GM21717 (cell line): ENCODE results near the gene PSAP.

Experiments
- ATAC-seq: cut with Tn5 transposase; IDR thresholded peaks from one replicate; pipeline ENCODE4 v1.9.1; 2021; ENCODE audit warnings: mild to moderate bottlenecking, moderate library complexity; ENCODE audit not compliant: unreplicated experiment

Gene PSAP

DNA sequence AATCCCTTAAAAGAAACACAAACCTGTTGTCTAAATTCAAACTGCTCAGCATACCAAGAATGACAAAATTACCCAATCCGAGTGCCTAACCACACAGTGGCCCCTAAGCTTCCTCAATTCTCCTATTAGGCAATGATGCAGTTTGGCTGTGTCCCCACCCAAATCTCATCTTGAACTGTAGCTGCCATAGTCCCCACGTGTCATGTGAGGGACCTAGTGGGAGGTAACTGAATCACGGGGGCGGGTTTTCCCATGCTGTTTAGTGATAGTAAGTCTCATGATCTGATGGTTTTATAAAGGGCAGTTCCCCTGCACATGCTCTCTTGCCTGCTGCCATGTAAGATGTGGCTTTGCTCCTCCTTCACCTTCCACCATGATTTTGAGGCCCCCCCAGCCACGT lies 21.9 kb downstream of the PSAP start:
- no peak for ATAC-seq

DNA sequence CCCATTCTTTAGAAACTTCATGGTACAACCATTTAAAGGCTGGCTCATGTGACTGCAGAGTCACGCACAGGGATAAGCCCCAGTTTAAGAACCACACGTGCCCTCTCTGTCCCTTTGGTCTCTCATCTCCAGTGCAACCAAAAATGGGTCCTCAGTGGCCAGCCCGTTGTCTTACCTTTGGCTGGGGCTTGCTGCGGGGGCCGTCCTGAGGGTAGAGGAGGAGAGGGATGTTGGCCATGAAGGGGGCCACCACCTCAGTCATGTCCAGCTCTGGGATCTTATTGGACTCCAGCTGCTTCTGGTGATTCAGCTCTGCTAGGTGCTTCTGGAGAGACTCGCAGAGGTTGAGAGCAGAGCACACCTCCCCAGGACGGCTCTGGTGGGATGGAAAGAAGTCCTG lies 22.3 kb downstream of the PSAP start:
- ATAC-seq = no peak

DNA sequence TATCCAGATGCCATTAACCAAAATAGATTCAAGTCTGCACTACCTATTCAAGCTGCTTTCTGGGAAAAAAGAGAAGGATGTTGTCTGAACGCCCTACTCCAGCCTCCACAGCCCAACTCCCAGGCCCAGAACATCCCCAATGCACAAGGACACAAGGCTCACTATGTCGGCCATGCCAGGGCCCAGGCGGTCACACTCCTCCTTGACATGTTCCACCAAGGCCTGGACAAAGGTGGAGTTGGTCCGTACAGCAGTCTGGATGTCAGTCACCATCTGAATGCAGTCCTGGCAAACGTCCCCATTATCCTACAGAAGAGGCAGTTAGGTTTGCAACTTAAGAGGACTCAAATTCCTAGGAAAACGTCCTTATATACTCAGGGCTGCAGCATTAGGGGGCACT lies 23.2 kb downstream of the PSAP start:
- no peak for ATAC-seq

DNA sequence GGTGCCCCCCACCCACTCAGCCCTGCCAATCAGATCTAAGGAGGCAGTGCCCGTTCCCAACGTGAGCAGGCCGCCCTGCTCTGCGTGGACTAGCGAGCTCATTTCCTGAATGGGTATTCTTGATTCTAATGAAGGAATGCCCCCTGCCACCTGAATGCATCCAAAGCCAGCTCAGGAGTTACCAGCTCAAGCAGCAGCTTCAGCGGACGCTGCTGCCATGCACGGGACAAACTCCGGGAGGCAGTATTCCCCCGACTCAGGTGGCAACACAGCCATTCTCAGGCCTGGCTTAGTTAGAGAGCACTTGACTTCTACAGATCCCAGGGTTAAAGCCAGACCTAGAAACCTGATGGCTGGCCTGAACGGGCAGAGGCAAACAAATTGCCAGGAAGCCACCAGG lies 25.8 kb downstream of the PSAP start:
- ATAC-seq = no peak

DNA sequence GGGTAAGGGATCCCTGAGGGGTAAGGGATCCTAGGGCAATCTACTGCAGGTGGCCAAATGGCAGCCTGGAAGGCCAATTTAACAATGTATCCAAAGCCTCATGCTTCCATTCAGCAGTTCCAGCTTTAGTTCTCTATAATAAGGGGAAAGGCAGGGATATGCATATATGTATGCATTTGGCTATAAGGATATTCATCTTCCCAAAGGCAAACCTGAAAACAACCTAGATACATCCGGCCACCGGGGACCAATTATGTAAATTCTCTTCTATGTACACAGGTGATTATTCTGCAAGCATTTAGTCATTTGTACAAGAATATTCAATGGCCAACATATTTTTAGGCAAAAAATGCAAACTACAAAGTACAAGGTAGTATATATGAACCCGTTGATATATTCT lies 26.7 kb downstream of the PSAP start:
- ATAC-seq = no peak

DNA sequence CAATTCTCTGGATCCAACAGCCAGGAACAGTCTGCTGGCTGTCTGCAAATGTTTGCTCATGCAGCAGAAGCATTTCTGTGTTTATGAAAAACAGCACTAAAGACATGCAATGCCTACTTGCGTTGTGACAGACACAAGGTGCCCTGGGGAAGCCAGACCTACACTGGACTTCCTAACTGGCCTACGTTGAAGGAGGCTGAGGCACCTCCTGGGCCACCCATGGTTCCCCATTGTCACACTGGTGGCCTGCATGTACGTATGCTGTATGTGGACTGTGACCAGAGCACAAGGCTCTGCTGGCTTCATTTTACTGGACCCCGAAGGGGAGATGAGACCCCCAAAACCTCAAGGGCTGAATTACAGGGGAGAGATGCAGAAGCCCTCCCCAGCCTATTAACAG lies 27.7 kb downstream of the PSAP start:
- no peak for ATAC-seq

DNA sequence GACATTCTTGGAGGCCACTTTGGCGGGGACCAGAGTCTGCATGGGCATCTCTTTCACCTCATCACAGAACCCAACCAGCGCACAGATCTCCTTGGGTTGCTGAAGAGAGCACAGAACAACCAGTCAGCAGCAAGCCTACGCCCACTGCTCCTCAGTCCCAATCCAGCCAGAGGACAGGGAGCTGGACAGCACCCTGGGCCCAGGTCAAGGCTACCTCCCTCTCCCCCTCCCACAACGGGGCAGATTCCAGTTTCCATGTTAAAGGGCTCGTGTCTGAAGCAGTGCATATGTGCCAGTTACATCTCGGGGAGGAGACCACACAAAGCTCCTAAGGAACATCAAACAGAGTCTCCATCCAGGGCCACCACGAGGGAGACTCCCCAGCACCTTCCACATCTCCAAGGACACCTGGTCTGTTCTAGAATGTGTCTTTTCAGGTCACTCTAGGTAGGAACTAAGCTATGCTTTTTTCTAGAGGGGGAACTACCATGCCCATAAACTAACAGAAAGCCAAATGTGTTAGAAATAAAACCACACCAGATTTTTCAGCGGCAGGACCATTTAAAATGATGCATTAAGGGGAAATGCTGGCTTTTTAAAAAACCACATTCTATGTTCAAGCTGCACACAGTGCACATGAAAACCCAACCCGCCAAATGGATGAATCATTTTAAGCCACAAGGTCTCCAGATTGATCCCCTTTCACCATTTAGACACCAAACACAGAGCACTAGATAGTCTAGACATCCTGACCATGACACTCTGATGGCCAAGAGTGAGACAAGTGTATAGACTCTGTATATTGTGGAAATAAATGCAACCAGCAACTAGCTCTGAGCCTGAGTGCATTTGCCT lies 28.9 kb downstream of the PSAP start:
- no peak for ATAC-seq

DNA sequence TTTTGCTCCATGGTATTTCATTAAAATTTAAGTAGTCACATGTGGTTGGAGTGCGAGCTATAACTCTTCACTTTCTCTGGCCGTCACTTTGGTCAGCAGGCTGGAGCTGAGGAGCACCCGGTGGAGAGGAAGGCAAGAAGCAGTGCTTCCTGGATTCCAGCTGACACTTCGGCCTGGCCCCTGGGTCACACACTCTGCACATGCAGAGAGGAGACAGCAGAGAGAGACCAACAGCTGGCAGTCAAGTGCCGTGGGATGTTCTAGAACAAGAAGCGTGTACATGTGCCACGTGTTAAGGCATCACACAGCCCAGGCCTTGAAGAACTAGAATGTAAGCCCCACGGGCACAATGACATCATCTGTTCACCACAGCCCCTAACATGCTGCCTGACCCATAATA lies 30.1 kb downstream of the PSAP start:
- no peak for ATAC-seq

DNA sequence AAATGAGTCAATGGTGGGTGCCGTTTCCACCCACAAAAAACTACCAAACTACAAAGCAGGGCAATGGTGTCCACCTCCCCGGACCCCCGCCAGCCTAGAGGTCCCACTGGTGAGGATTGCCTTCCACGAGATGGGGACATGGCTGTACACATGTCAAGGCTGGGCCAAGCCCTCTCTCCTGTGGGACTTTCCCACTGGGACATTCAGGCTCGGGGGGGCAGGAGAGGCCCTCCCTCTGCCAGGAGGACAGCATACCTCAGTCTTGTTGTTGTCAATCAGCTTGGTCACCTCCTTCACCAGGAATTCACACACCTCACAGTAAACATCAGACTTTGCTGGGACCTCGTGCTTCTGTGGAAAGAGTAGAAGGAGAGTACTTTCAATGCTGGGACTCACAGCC lies 31.1 kb downstream of the PSAP start:
- no peak for ATAC-seq

DNA sequence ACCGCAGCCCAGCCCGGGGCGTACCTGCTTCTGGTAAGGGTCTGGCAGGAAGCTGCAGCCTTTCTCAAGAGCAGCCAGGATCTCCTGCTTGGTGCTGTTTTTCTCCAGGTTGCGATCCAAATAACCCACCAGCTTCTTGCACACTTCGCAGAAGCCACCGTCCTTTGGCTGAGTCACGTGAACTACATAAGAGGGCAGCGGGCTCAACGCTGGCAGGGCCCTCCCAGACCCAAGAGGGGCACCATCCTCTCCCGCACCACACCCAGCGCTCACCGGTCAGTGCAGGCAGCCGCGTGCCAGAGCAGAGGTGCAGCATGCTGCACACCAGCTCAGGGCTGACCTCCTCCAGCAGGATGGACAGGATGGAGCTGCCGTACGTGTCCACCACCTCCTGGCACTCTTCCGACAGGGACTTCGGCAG lies 31.6 kb downstream of the PSAP start:
- ATAC-seq = no peak

DNA sequence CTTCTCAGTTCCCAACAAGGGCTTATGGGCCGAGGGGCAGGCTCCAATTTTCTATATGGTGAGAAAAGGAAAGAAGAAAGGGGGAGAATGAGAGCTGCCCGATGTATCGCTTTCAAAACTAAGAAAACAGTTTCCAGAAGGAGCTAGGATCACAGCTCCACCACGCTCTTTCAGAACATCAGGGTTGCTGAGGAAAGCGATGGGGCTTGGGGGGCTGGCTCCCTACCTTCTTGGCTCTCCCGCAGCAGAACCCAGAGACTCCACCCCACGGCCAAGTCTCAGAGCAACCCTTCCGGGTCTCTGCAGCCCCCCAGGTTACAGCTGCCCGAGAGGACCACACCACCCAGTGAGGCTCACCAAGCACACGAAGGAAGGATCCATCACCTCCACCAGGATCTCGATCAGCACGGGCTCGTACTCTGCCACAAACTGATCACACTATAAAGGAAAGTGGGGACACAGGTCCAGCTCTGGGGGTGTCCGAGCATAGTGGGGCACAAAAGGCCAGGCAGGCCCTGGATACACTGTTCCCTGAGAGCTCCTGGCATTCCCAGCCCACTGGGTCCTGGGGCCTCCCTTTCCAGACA lies 32.3 kb downstream of the PSAP start:
- ATAC-seq = no peak

DNA sequence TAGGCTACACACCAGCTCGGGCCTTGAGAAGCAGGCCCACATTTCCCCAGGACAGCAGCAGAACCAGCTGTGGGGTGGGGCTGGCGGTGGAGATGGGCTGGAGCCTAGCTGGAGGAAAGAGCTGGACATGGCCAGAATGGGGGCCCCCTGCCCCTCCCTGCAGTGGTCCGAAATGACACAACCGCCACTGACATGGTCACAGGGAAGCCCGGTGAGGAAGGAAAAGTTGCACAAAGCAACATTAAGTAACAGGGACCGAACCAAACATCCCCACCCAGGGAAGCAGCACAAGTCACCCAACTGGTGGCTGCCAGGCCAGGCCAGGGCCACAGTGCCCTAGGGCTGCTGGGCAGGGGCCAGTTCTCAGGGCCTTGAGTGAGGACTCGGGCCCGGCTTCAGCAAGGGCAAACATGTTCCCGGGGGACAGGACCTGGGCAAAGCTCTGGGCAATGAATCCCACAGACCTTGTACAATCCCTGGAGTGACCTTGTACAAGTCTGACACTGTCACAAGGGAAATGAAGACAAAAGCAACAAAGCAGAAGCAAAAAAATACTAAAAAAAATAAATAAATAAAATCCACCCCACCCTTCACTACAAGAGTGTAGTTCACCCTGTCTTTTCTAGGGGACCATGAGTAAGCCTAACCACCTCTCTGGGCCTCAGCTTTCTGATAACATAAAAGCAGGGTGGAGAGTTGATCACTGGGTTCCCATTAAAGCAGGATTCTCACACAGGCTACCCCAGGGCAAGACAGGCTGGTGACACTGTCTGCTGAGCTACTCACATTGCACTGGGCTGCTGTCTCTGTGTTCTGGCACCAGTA lies 33.0 kb downstream of the PSAP start:
- ATAC-seq = no peak

DNA sequence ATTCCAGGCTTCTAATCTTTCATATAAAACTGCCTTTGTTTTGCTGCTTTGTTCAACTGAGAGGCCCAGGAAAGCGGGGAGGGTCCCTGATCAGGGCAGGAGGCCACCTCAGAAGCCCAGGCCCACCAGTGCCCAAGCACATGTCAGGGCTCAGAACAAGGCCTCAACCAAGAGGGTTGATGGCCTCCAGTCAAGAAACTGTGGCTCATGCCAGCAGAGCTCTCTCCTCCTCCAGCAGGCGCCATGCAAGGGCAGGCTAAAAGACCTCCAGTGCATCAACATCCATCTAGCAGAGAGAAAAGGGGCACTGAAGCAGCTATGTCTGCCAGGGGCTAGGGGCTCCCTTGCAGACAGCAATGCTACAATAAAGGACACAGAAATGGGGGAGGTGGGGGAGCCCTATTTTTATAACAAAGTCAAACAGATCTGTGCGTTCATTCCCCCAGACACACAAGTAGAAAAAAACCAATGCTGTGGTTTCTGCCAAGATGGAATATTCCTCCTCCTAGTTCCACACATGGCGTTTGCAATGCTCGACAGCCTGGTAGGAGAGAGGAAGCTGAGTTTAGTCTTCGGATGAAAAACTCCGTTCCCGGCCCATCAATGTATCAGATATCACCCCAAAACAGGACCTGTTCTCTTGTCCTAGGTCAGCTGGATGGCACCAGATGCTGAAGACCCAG lies 34.0 kb downstream of the PSAP start:
- no peak for ATAC-seq

DNA sequence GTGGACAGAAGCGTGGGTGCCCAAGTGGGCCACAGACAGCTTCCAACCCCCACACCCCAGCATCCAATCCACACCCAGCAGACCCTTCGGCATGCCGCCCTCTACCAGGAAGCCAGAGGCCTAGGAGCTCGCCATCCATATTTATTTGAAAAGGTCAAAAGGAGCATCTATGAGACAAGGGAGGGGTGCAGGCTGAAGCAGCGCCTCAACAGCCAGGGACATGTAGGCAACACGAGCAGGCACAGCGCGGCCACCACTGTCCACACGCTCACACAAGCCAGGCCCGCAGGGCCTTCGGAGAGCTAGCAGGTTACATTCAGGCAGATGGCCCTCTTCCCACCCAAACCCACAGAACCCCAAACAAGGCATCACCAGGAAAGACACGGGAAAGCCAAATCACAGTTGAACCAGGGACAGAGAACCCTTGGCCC lies 34.6 kb downstream of the PSAP start:
- ATAC-seq = no peak

DNA sequence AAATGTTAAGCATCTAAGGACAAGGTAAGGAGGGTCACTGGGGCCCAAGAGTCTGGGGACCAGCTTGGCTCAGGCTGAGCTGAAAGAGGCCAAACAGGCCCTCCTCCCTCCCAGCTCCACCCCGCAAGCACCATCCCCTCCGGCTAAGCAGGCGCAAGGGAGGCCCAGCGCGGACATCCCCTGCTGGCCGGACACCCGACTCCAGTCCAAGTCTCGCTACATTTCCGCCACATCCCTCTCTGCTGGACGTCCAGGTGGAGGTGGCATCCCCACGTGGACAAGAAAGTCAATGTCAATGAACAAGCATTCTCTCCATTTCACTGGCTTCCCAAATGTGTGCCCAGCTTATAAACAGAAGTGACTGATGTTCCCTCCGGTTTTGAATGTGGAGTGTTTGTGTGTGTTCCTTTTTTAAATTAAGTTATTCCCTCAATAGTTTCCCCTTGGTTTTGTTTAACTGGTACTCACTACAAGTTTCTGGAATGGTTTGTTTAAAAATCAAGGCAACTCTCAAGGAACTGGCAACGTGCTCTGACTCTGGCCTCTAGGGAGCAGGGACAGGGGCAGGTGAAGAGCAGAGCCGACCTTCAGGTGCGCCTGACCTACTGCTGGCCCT lies 35.4 kb downstream of the PSAP start:
- no peak for ATAC-seq

DNA sequence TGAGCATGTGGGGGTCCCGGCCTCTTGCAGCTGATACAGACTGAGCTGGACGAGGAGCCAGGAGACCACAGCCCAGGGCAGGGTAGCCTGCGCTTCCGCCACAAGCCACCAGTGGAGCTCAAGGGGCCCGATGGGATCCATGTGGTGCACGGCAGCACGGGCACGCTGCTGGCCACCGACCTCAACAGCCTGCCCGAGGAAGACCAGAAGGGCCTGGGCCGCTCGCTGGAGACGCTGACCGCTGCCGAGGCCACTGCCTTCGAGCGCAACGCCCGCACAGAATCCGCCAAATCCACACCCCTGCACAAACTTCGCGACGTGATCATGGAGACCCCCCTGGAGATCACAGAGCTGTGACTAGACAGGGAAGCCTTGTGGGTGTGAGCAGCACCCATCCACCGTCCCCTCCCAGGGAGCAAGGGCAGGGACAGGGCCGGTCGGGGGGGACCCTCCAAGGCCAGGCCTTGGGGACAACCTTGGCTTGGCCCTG lies 36.1 kb downstream of the PSAP start:
- no peak for ATAC-seq

DNA sequence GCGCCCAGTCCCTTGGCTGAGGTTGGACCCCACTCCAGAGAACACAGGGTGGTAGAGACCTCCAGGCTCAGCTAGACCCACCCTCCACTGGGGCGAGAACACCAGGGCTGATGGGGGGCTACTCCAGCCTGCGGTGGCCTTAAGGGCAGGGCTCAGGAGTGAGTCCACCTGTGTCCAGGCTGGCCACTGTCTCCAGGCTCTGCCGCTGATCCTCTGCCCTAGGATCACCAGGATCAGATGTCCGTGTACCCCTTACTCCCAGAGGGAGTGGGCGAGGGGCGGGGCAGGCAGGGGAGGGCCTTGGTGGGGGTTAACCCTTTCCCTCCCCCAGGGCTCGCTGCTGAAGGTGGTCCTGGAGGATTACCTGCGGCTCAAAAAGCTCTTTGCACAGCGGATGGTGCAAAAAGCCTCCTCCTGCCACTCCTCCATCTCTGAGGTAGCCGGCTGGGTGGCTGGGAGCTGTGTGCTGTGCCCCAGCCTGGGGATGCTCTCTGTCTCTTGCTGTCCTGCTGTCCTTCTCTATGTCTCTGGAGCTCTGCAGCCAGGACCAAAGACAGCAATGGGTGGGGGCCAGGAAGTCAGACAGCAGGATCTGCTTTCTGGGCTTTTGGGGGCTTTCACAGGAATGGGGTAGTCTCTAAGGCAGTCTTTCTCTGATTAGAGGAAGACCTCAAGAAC lies 38.0 kb downstream of the PSAP start:
- no peak for ATAC-seq

DNA sequence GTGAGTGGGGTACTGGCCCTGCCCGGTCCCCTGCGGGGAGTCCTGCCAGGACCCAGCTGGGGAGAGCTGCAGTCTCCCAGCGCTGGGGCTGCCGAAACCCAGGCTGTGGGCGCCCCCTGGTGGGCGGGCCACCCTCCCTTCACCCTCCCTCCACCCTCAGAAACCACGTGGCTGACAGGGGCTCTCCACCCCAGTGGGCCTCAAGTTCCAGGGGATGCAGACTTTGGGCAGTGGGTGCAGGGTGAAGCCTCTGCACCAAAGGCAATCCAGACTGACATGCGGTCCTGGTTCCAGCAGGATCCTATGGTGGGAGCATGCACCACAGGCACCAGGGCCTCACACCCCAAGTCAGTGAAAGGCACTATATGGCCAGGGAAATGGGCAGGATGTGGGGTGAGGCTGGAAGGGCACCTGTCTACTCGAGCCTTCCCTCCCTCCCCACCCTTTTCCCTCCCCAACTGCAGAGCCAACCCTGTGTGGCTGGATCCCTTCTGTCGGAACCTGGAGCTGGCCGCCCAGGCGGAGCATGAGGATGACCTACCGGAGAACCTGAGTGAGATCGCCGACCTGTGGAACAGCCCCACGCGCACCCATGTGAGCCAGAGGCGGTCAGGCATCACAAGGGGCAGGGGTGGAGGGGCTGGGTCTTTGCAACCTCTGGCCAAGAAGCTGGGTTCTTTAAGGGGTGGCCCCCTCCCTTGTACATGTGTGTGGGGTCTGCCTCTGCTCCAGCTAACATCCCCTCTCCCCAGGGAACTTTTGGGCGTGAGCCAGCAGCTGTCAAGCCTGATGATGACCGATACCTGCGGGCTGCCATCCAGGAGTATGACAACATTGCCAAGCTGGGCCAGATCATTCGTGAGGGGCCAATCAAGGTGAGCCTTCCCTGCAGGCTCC lies 38.8 kb downstream of the PSAP start:
- ATAC-seq = no peak

DNA sequence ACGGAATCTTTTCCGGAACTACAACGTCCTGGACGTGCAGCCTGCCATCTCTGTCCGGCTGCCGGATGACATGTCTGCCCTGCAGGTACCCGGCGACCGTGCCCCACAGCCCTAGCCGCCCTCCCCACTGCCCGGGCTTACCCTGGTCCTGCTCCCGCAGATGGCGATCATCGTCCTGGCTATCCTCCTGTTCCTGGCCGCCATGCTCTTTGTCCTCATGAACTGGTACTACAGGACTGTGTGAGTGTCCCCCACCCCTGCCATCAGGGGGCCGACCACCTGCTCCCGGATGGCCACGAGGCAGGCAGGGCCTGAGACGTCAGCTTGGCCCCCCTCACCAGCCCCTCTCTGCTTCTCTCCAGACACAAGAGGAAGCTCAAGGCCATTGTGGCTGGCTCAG lies 39.7 kb downstream of the PSAP start:
- ATAC-seq = no peak
